Adrenal gland (tissue), 5 donors: ENCODE results near the gene CUL9.

Source experiments
- POLR2A ChIP-seq, 2 donors: fragments of 450-650 bp; IDR thresholded peaks; one replicate each; pipeline ENCODE4 v1.6.1; 2017; ENCODE audit warnings: antibody characterized with exemption in 2 of 2, mild to moderate bottlenecking in 2 of 2, moderate library complexity in 1 of 2
- TF ChIP-seq, protein P1 (sequence below), 6 experiments: fragments of 450-650 bp in 4 of 6; fragments of 200-600 bp in 2 of 6; sonication (generic) in 1 of 6; IDR thresholded peaks; 1 replicate in 5 of 6; 2 replicates in 1 of 6; pipeline versions ENCODE4 v1.5.1 to v1.8.0; 2016 to 2021; ENCODE audit warnings: antibody characterized with exemption in 6 of 6, mild to moderate bottlenecking in 2 of 6, moderate library complexity in 1 of 6
- donor health status: DM: no; HTN: no; CAD: no.

GRCh38 chr6:43142101-43142500 is 39.9 kb upstream of the CUL9 start:
- TF ChIP-seq, protein P1, sequence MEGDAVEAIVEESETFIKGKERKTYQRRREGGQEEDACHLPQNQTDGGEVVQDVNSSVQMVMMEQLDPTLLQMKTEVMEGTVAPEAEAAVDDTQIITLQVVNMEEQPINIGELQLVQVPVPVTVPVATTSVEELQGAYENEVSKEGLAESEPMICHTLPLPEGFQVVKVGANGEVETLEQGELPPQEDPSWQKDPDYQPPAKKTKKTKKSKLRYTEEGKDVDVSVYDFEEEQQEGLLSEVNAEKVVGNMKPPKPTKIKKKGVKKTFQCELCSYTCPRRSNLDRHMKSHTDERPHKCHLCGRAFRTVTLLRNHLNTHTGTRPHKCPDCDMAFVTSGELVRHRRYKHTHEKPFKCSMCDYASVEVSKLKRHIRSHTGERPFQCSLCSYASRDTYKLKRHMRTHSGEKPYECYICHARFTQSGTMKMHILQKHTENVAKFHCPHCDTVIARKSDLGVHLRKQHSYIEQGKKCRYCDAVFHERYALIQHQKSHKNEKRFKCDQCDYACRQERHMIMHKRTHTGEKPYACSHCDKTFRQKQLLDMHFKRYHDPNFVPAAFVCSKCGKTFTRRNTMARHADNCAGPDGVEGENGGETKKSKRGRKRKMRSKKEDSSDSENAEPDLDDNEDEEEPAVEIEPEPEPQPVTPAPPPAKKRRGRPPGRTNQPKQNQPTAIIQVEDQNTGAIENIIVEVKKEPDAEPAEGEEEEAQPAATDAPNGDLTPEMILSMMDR (IDR thresholded peaks at IDR 0.05) = no peak
- no peak for TF ChIP-seq POLR2A (IDR thresholded peaks at IDR 0.05)
